ENCODE measurements around the gene CHN1. TPM values are rescaled to one million over a fixed set of nuclear protein-coding genes. Genes with fewer than 3 reads are reported as not detected.

The CHN1 gene
- total and polyA plus RNA-seq, 2 of the 8 experiments (the other 6 are each of a cell fraction or from before 2014, with no cell fraction given), result 54.0 to 65.7 TPM

DNA sequence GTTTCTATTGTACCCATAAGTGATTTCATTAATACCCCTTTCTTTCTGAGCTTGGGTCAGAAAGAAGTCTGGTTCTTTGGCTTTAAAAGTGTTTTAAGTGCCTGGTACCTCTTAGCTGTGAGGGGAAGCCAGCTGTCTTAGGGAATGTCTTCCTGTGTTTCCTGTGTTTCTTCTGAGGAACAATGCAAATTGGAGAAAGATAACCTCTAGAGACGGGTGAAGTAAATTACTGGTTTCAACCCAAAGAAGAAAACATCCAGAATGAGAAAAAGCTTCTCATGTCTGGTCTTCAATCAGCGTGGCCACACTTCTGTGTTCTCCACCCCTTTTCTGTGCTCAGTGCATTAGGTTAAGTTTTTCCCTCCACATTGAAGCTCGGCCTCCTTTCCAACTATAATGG is 10.2 kb upstream of the CHN1 start:
- H3K4me3 ChIP-seq (ENCODE audit: extremely low read depth in 1 of 4, insufficient read depth in 2 of 4, low read depth in 3 of 4, low read length in 4 of 4), result no peak overlapping the region
- H3K4me2 ChIP-seq (ENCODE audit: insufficient read depth in 1 of 2, low read depth in 2 of 2, low read length in 2 of 2), result no peak overlapping the region
- no peak overlapping the region for H3K4ac ChIP-seq (replicated peaks; ENCODE audit: insufficient read length, low read depth, low read length)
- no peak overlapping the region for H2BK15ac ChIP-seq (ENCODE audit: low read length)
- no peak overlapping the region for H2AFZ ChIP-seq (ENCODE audit: low read length)
- no peaks in the 10 kb centered on the region for H3K79me2 ChIP-seq (ENCODE audit: control insufficient read depth in 1 of 2, insufficient read depth in 2 of 2, low read length in 2 of 2)
- H3K9me3 ChIP-seq (ENCODE audit: insufficient read depth in 2 of 2, low read depth in 1 of 2, low read length in 1 of 2), result no peaks in the 10 kb centered on the region; a peak in 1 of 4 replicates
- H4K20me1 ChIP-seq (replicated peaks in 1 of 2; ENCODE audit: control insufficient read depth in 1 of 2, insufficient read depth in 2 of 2, low read length in 2 of 2), result no peaks in the 10 kb centered on the region
- no peaks in the 10 kb centered on the region for H3K4me1 ChIP-seq (replicated peaks in 1 of 4; ENCODE audit: control insufficient read depth in 3 of 4, insufficient read depth in 4 of 4, low read length in 3 of 4)
- H2BK120ac ChIP-seq (replicated peaks; ENCODE audit: low read depth, low read length), result no peak overlapping the region
- H3K23me2 ChIP-seq (ENCODE audit: low read depth, low read length), result no peaks in the 10 kb centered on the region
- H3K27me3 ChIP-seq (replicated peaks in 1 of 4; ENCODE audit: control insufficient read depth in 3 of 4, extremely low read depth in 1 of 4, insufficient read depth in 3 of 4, low read length in 3 of 4), result no peaks in the 10 kb centered on the region
- H3K9ac ChIP-seq (replicated peaks in 1 of 4; ENCODE audit: extremely low read depth in 1 of 4, low read depth in 3 of 4, low read length in 3 of 4), result no peak overlapping the region
- no peak overlapping the region for H3K18ac ChIP-seq (ENCODE audit: extremely low read depth, low read length)
- ChIA-PET CTCF (ENCODE audit: partially characterized antibody) (interaction anchor here (1.0 to 4.6 kb wide), 5 partner anchors 10 to 240 kb away, joined by 3 to 20 read pairs (median 3); partner anchors contain the start of gene CHN1), POLR2A (ENCODE audit: partially characterized antibody) (interaction anchor here (0.7 kb wide), 1 partner anchor 55 kb away, joined by 3 read pairs; no protein-coding TSS in a partner anchor)
- H3K36me3 ChIP-seq (ENCODE audit: control insufficient read depth in 2 of 4, insufficient read depth in 4 of 4, low read length in 3 of 4), result no peaks in the 10 kb centered on the region
- H3K79me1 ChIP-seq (ENCODE audit: low read depth, low read length), result no peaks in the 10 kb centered on the region
- no peak overlapping the region for H2BK20ac ChIP-seq (ENCODE audit: low read length)
- DNase-seq (ENCODE audit: low read depth in 1 of 2, low spot score in 2 of 2) (no peak), FAIRE-seq (no peak)
- H4K8ac ChIP-seq (ENCODE audit: extremely low read depth, insufficient read depth, low read length), result no peak overlapping the region
- no peak overlapping the region for H3K56ac ChIP-seq (replicated peaks; ENCODE audit: insufficient read length, low read depth, low read length)
- no peak overlapping the region for H4K5ac ChIP-seq (ENCODE audit: insufficient read length, low read depth, low read length)
- 85% methylated on average over 3 of the region's 3 CpGs; no CpG with 5 or more reads in 1 of the 2 experiments for WGBS, 2 experiments (ENCODE audit: extremely low coverage in 1 of 2, insufficient coverage in 1 of 2, insufficient read length in 1 of 2, insufficient replicate concordance in 2 of 2, low coverage in 1 of 2, low lambda C conversion rate in 2 of 2, missing lambda C conversion rate in 1 of 2)
- H3K27ac ChIP-seq (ENCODE audit: low read depth, low read length), result no peak overlapping the region
- no peak overlapping the region for H2BK5ac ChIP-seq (ENCODE audit: low read depth, low read length)
- no peak overlapping the region for H2BK12ac ChIP-seq (ENCODE audit: low read depth, low read length)
- no peak overlapping the region for H3K14ac ChIP-seq (ENCODE audit: insufficient read length)
- no peak overlapping the region for H4K91ac ChIP-seq (replicated peaks; ENCODE audit: insufficient read length, low read length)
- H2AK5ac ChIP-seq (ENCODE audit: low read depth, low read length), result no peak overlapping the region
- no peak overlapping the region for H3K23ac ChIP-seq (ENCODE audit: insufficient read length)
- TF ChIP-seq CHD1 (IDR thresholded peaks at IDR 0.05; ENCODE audit: low read depth, low read length) (no peak), TEAD4 (IDR thresholded peaks at IDR 0.05; ENCODE audit: low read depth, low read length) (no peak)

Measured in H1 (cell line).